HT1080 (cell line): ENCODE data around the gene PCDHB2. TPM values are rescaled to one million over a fixed set of nuclear protein-coding genes. Genes with fewer than 3 reads are reported as not detected.
"Not testable (repeated sequence)": the region's sequence is repeated elsewhere in the genome, so short reads cannot be mapped to it uniquely, and the experiment has no call there.

Experiments
- DNase-seq: peaks from one replicate; pipeline ENCODE4 v3.0.0-alpha.2; 2015; ENCODE audit warnings: low read depth
- polyA plus RNA-seq, 2 experiments: library from polyadenylated mRNA; depleted of rRNA; stranded (reverse); fragments of >200 nt; gene quantifications; 2 replicates each; pipeline ENCODE4 v1.2.3, GENCODE V29; 2015
- total RNA-seq: library from RNA; depleted of rRNA; stranded (reverse); fragments of >200 nt; shearing (Covaris generic); gene quantifications from 2 replicates; pipeline ENCODE4 v1.2.3, GENCODE V29; 2014; rRNA removed

The PCDHB2 gene
- total RNA-seq = 0.37 and 0.43 TPM in 2 replicates
- polyA plus RNA-seq (2015; cell fraction: cytosol; rRNA removed) = 0.26 and 0.45 TPM in 2 replicates
- polyA plus RNA-seq (2015; cell fraction: nucleus; rRNA removed) = 0.82 and 1.8 TPM in 2 replicates

DNA sequence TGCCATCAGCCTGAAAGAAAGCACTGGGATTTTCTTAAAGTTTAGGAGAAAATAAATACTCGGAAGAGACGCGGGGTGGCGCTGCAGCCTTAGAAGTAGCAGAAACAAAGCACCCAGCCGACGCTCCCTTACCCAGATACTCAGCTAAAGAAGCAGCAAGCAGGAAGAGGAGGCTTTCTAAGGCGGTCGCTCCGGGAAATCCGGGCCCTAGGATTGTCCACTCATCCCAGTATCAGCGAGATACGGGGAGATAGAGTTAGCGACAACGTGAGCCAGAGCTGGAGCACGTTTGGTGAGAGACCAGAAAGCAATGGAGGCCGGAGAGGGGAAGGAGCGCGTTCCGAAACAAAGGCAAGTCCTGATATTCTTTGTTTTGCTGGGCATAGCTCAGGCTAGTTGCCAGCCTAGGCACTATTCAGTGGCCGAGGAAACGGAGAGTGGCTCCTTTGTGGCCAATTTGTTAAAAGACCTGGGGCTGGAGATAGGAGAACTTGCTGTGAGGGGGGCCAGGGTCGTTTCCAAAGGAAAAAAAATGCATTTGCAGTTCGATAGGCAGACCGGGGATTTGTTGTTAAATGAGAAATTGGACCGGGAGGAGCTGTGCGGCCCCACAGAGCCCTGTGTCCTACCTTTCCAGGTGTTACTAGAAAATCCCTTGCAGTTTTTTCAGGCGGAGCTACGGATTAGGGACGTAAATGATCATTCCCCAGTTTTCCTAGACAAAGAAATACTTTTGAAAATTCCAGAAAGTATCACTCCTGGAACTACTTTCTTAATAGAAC lies at the start of gene PCDHB2:
TSS of gene PCDHB2 (plus strand) at position 135 of the 782 bp plus-strand sequence. CDS start at position 311, 176 bp downstream.
- peak; percentile 24 for DNase-seq

- no peak for DNase-seq
These were observed 43.5 kb upstream of the PCDHB2 start, which contains the start of gene PCDHB1 for GRCh38 chr5:141050622-141051520. Gene PCDHB1, plus strand, starts transcription at chr5:141051374. Its CDS starts 97 bp downstream, at chr5:141051471.

DNA sequence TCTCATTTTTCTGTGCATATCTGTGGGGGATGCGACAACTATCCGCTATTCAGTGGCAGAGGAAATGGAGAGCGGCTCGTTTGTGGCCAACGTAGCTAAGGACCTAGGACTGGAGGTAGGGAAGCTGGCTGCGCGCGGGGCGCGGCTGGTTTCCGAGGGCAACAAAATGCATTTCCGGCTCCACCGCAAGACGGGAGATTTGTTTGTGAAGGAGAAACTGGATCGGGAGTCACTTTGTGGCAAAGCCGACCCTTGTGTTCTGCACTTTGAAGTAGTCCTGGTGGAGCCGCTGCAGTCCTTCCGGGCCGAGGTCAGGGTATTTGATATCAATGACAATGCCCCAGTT lies 42.9 kb upstream of the PCDHB2 start:
- no peak for DNase-seq

GRCh38 chr5:141077826-141078225 lies 16.6 kb upstream of the PCDHB2 start:
- no peak for DNase-seq

DNA sequence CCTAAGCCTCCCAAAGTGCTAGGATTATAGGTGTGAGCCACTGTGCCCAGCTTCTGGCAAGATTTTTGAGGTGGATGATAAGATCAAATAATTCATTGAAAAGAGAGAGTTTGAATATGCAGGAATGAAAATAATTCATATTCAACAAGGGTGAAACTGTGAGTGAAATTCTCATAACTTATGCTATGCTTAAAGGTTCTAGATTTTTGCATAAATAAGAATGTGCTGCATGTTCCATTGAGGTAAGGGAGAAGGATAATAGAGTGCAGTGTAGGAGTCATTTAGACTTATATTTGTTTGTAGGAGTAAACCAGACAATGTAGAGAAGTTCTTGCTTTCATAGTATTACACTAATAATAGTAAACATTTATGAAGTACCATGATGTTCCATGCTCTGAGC lies 12.2 kb upstream of the PCDHB2 start:
- no peak for DNase-seq

DNA sequence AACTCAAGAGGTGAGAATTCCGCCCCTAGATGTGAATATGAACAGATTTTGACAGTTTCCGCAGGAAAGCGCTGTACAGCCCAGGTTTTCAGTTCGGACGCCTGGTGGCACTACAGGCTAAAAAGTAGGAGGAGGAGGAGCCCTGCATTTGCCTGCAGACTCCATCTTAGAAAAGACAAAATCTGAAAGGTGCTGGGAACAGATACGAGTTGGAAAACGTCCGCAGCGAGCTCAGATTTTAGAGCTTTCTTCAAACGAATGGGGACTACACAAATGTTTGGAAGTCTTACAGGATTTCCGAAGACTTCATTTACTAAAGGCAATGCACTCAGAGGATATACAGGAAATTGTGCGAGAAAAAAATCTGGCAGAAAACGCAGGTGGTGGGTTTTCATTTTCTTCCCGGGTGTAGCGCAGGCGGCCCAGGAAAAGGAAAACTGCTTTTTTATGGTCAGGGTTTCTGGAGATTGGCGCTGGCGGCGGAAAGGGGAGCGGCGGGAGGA lies 9.9 kb upstream of the PCDHB2 start:
- DNase-seq = peak; percentile 56

- DNase-seq = no peak
These were observed 837 bp downstream of the PCDHB2 start for GRCh38 chr5:141095263-141095641.

GRCh38 chr5:141096181-141096580 lies 1.8 kb downstream of the PCDHB2 start:
- not testable (repeated sequence) for DNase-seq

DNA sequence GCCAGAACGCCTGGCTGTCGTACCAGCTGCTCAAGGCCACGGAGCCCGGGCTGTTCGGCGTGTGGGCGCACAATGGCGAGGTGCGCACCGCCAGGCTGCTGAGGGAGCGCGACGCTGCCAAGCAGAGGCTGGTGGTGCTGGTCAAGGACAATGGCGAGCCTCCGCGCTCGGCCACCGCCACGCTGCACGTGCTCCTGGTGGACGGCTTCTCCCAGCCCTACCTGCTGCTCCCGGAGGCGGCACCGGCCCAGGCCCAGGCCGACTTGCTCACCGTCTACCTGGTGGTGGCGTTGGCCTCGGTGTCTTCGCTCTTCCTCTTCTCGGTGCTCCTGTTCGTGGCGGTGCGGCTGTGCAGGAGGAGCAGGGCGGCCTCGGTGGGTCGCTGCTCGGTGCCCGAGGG lies 2.2 kb downstream of the PCDHB2 start:
- DNase-seq = not testable (repeated sequence)

DNA sequence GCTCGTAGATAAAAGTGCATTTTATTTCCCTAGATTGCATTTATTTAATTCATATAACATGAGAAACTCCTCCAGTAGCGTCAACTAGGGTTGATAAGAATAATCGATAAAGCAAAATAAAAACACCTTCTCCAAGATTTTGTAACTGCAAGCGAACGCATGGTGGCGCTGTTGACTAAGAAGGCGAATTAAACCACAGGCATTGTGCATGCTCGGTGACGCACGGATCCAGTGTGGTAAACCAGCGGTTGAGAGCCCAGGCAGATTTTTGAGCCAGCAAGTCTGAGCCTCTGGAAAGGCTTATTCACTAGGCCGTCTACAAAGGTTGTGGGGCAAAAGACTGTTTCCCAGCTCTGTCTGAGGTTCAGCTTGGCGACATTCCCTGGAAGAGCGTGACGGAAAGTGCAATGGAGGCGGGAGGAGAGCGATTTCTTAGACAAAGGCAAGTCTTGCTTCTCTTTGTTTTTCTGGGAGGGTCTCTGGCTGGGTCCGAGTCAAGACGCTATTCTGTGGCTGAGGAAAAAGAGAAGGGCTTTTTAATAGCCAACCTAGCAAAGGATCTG lies 5.9 kb downstream of the PCDHB2 start, which contains the start of gene PCDHB3:
TSS of gene PCDHB3 (plus strand) at position 231 of the 563 bp plus-strand sequence. CDS start at position 408, 177 bp downstream.
- peak; percentile 35 for DNase-seq

DNA sequence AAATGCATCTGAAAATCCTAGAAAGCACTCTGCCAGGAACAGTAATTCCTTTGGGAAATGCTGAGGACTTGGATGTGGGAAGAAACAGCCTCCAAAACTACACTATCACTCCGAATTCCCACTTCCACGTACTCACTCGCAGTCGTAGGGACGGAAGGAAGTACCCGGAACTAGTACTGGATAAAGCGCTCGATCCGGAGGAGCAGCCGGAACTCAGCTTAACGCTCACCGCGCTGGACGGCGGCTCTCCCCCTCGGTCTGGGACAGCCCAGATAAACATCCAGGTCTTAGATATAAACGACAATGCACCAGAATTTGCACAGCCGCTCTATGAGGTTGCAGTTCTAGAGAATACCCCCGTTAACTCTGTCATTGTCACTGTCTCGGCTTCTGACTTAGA lies 6.6 kb downstream of the PCDHB2 start:
- no peak for DNase-seq

GRCh38 chr5:141102070-141102469 lies 7.7 kb downstream of the PCDHB2 start:
- not testable (repeated sequence) for DNase-seq

DNA sequence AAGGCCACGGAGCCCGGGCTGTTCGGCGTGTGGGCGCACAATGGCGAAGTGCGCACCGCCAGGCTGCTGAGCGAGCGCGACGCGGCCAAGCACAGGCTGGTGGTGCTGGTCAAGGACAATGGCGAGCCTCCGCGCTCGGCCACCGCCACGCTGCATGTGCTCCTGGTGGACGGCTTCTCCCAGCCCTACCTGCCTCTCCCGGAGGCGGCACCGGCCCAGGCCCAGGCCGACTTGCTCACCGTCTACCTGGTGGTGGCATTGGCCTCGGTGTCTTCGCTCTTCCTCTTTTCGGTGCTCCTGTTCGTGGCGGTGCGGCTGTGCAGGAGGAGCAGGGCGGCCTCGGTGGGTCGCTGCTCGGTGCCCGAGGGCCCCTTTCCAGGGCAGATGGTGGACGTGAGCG lies 8.1 kb downstream of the PCDHB2 start:
- not testable (repeated sequence) for DNase-seq

GRCh38 chr5:141105350-141105749 lies 10.9 kb downstream of the PCDHB2 start:
- DNase-seq = no peak

DNA sequence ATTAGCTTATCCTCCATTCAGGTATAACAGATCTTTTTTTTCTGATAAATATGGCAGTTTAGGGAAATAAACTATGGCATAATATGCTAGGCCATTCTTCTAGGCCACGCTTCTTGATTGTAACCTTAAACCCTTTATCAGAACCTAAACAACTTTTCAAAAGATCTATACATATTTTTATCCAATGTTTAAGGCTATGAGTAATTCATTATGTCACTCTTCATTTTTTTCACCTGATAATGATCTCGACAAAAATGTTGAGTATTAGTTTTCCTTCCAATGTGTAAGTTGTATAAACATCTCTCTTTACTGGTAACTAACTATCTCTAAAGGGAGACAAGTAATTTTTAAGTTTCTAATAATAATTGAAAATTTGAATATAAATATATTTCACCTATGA lies 24.8 kb downstream of the PCDHB2 start:
- DNase-seq = no peak

DNA sequence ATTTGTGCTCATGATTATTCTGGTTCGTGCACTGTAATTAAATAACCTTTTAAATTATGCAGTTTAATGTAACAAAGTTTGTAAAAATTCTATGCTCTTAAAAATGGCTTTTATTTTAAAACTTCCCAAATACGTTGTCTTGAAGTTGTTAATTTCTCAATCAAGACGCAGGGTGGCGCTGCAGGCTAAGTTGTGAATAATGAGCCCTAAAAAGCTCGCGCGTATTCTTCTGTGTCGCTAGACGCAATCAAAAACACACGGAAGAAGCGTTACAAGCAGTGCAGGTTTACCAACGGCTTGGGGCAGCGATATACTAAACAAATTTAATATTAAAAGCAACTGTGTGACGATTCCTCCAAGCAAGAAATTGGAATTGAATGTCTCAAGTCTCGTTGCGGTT lies 27.1 kb downstream of the PCDHB2 start, which contains the start of gene PCDHB4:
TSS of gene PCDHB4 (plus strand) at position 256 of the 400 bp plus-strand sequence. CDS start 181 bp downstream, outside the sequence.
- DNase-seq = no peak

GRCh38 chr5:141121985-141122384 lies 27.6 kb downstream of the PCDHB2 start:
- DNase-seq = no peak

- DNase-seq = not testable (repeated sequence)
These were observed 29.2 kb downstream of the PCDHB2 start for GRCh38 chr5:141123396-141124135.

GRCh38 chr5:141127305-141127704 lies 32.9 kb downstream of the PCDHB2 start:
- no peak for DNase-seq

- peak; percentile 35 for DNase-seq
These were observed 40.8 kb downstream of the PCDHB2 start, which contains the start of gene PCDHB5 for GRCh38 chr5:141135030-141135717. Gene PCDHB5, plus strand, starts transcription at chr5:141135206. Its CDS starts 229 bp downstream, at chr5:141135435.
